Measurements from ENCODE around the gene NR0B2.
"Not testable (repeated sequence)": the region's sequence is repeated elsewhere in the genome, so short reads cannot be mapped to it uniquely, and the experiment has no call there.

Gene NR0B2

GRCh38 chr1:26889551-26890466 is 24.0 kb downstream of the NR0B2 start, which contains the start of gene GPN2:
Gene GPN2 (minus strand): TSS chr1:26890283. CDS start chr1:26890096, 187 bp downstream.
- DNase-seq (ENCODE audit: low read depth) = peak; percentile 46

- DNase-seq (ENCODE audit: low read depth) = no peak
These were observed 25.5 kb downstream of the NR0B2 start for GRCh38 chr1:26888231-26888630.

GRCh38 chr1:26887125-26887524 is 26.6 kb downstream of the NR0B2 start:
- DNase-seq (ENCODE audit: low read depth) = no peak

- no peak for DNase-seq (ENCODE audit: low read depth)
These were observed 30.9 kb downstream of the NR0B2 start for GRCh38 chr1:26882696-26883463.

- DNase-seq (ENCODE audit: low read depth) = not testable (repeated sequence)
These were observed 32.2 kb downstream of the NR0B2 start for GRCh38 chr1:26881611-26882010.

- no peak for DNase-seq (ENCODE audit: low read depth)
These were observed 34.0 kb downstream of the NR0B2 start for GRCh38 chr1:26879793-26880192.

- no peak for DNase-seq (ENCODE audit: low read depth)
These were observed 36.4 kb downstream of the NR0B2 start for GRCh38 chr1:26877326-26877725.

- no peak for DNase-seq (ENCODE audit: low read depth)
These were observed 38.9 kb downstream of the NR0B2 start for GRCh38 chr1:26874896-26875295.

- DNase-seq (ENCODE audit: low read depth) = not testable (repeated sequence)
These were observed 40.7 kb downstream of the NR0B2 start for GRCh38 chr1:26873097-26873496.

GRCh38 chr1:26864610-26865480 is 48.9 kb downstream of the NR0B2 start:
- peak; percentile 96 for DNase-seq (ENCODE audit: low read depth)

GRCh38 chr1:26863685-26864077 is 50.1 kb downstream of the NR0B2 start:
- DNase-seq (ENCODE audit: low read depth) = no peak

- no peak for DNase-seq (ENCODE audit: low read depth)
These were observed 50.7 kb downstream of the NR0B2 start, which contains the start of gene SFN for GRCh38 chr1:26862781-26863684. Gene SFN (plus strand): TSS chr1:26863149. CDS start chr1:26863213, 64 bp downstream.

- DNase-seq (ENCODE audit: low read depth) = no peak
These were observed 51.8 kb downstream of the NR0B2 start for GRCh38 chr1:26861889-26862378.

Measured in GM04504 (cell line).